ENCODE results near the gene SPNS2. TPM values are rescaled to one million over a fixed set of nuclear protein-coding genes. Genes with fewer than 3 reads are reported as not detected.

Gene SPNS2
- total RNA-seq, 1 experiment from 2014 or later, result 0.33 TPM

- no peak for TF ChIP-seq CTCF (conservative IDR thresholded peaks at IDR 0.05)
- no peak overlapping the region for H4K8ac ChIP-seq (replicated peaks; ENCODE audit: insufficient read length, low read depth, low read length)
- H4K91ac ChIP-seq (ENCODE audit: insufficient read length, low read depth, low read length), result no peak overlapping the region
- H3K9me3 Mint-ChIP-seq, result peaks cover 0 to 2% of the 10 kb centered on the region in 2 experiments; a peak in 3 of 5 replicates
- H3K27me3 Mint-ChIP-seq (ENCODE audit: low read depth), result peaks cover 2% of the 10 kb centered on the region
- no peak overlapping the region for H3K27ac Mint-ChIP-seq
- H3K27ac ChIP-seq (ENCODE audit: insufficient read length, low read depth, low read length), result no peak overlapping the region
- no peak overlapping the region for H2AK5ac ChIP-seq (ENCODE audit: insufficient read length, low read length)
- H3K56ac ChIP-seq (ENCODE audit: insufficient read length, low read depth, low read length), result no peak overlapping the region
- no peak overlapping the region for H3K23ac ChIP-seq (ENCODE audit: insufficient read length, low read depth, low read length)
- no peak overlapping the region for H3K9ac ChIP-seq (ENCODE audit: extremely low read depth, insufficient read length, low read length)
- H2BK120ac ChIP-seq (ENCODE audit: low read depth, low read length, poor library complexity, severe bottlenecking), result no peak overlapping the region
- H2BK12ac ChIP-seq (ENCODE audit: insufficient read length, low read depth, low read length), result no peak overlapping the region
- H2BK20ac ChIP-seq (ENCODE audit: low read depth, low read length, poor library complexity, severe bottlenecking), result no peak overlapping the region
- H3K36me3 Mint-ChIP-seq (ENCODE audit: insufficient read depth in 1 of 3, low read depth in 3 of 3), result peaks cover 0 to 5% (median 0%) of the 10 kb centered on the region in 3 experiments; a peak in 1 of 7 replicates
- WGBS (ENCODE audit: extremely low coverage, insufficient read length, low lambda C conversion rate), result no CpG with 5 or more reads among the region's 4 CpGs
- no peaks in the 10 kb centered on the region for H3K27me3 ChIP-seq (ENCODE audit: insufficient read depth, low read length)
- no peak overlapping the region for H2BK5ac ChIP-seq (ENCODE audit: insufficient read length, low read length)
- H3K18ac ChIP-seq (ENCODE audit: insufficient read length, low read depth, low read length), result no peak overlapping the region
- H3K9me3 ChIP-seq (ENCODE audit: control insufficient read depth, low read depth, low read length), result no peaks in the 10 kb centered on the region
- no peak overlapping the region for H4K5ac ChIP-seq (ENCODE audit: insufficient read length, low read depth, low read length)
- peaks cover 5% of the 10 kb centered on the region; the same call in 1 of the 2 replicates for H3K4me1 ChIP-seq (ENCODE audit: insufficient read depth, low read length)
- no peak overlapping the region for H2AFZ ChIP-seq (ENCODE audit: low read length)
- no peak overlapping the region for H3K4me2 ChIP-seq (ENCODE audit: insufficient read depth, insufficient read length, low read length)
- peaks cover 30 to 53% of the 10 kb centered on the region in 2 experiments for H3K4me1 Mint-ChIP-seq
- no peaks in the 10 kb centered on the region for H3K79me2 ChIP-seq (ENCODE audit: insufficient read depth, low read length)
- no peak overlapping the region for H3K4ac ChIP-seq (ENCODE audit: low read depth, low read length)
- H3K4me3 Mint-ChIP-seq, result no peak overlapping the region
- no peak for DNase-seq
- no peak overlapping the region for H3K14ac ChIP-seq (ENCODE audit: insufficient read depth, low read length)
- H3T11ph ChIP-seq (ENCODE audit: low read length), result no peak overlapping the region
- no peak overlapping the region for H2BK15ac ChIP-seq (ENCODE audit: low read depth, low read length)
- no peaks in the 10 kb centered on the region for H3K23me2 ChIP-seq (ENCODE audit: insufficient read length, low read depth, low read length, poor library complexity, severe bottlenecking)
- no peaks in the 10 kb centered on the region for H3K79me1 ChIP-seq (ENCODE audit: insufficient read depth, low read depth, low read length, poor library complexity, severe bottlenecking)
- H4K20me1 ChIP-seq (ENCODE audit: control insufficient read depth, insufficient read depth, insufficient read length), result no peaks in the 10 kb centered on the region
Observed at GRCh38 chr17:4573115-4573514, 74.4 kb downstream of the SPNS2 start.
